ENCODE measurements around the gene SH2D3A. TPM values are rescaled to one million over a fixed set of nuclear protein-coding genes. Genes with fewer than 3 reads are reported as not detected.

The SH2D3A gene
- total RNA-seq, 1 experiment from 2014 or later = 30.3 TPM

DNA sequence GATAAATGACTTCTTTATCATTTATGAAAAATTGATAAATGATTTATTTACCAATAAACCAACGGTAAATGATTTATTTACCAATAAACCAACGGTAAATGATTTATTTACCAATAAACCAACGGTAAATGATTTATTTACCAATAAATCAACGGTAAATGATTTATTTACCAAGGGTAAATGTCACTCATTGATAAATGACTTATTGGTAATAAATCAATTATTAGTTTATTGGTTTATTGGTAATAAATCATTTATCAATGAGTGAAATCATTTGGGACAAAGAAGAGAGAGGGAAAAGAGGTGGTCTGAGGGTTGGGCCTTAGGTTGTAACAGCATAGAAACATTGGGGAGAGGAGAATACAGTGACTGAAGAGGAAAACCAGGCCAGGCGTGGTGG lies 26.7 kb upstream of the SH2D3A start:
- H3K4me3 Mint-ChIP-seq = no peak overlapping the region
- H3K36me3 Mint-ChIP-seq = peaks cover 36% of the 10 kb centered on the region
- ChIA-PET POLR2A (no interaction called here), CTCF (no interaction called here)
- H3K9me3 Mint-ChIP-seq = peaks cover 53% of the 10 kb centered on the region
- no peak overlapping the region for H3K27ac Mint-ChIP-seq
- H3K4me1 Mint-ChIP-seq = no peaks in the 10 kb centered on the region
- H3K27me3 Mint-ChIP-seq (ENCODE audit: low read depth) = peaks cover 18% of the 10 kb centered on the region
- ATAC-seq = no peak
- no peak for DNase-seq (ENCODE audit: low spot score)
- TF ChIP-seq, protein P1, sequence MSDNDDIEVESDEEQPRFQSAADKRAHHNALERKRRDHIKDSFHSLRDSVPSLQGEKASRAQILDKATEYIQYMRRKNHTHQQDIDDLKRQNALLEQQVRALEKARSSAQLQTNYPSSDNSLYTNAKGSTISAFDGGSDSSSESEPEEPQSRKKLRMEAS (CRISPR knock-in tag; IDR thresholded peaks at IDR 0.05) = no peak
- TF ChIP-seq, protein P2, sequence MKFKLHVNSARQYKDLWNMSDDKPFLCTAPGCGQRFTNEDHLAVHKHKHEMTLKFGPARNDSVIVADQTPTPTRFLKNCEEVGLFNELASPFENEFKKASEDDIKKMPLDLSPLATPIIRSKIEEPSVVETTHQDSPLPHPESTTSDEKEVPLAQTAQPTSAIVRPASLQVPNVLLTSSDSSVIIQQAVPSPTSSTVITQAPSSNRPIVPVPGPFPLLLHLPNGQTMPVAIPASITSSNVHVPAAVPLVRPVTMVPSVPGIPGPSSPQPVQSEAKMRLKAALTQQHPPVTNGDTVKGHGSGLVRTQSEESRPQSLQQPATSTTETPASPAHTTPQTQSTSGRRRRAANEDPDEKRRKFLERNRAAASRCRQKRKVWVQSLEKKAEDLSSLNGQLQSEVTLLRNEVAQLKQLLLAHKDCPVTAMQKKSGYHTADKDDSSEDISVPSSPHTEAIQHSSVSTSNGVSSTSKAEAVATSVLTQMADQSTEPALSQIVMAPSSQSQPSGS (CRISPR knock-in tag; IDR thresholded peaks at IDR 0.05; ENCODE audit: borderline replicate concordance, low read depth) = no peak
- TF ChIP-seq CBFB (CRISPR knock-in tag; IDR thresholded peaks at IDR 0.05; ENCODE audit: low read depth) = no peak
- no peak for TF ChIP-seq ZNF219 (CRISPR knock-in tag; IDR thresholded peaks at IDR 0.05; ENCODE audit: borderline replicate concordance)
- TF ChIP-seq GTF2I (CRISPR knock-in tag; conservative IDR thresholded peaks at IDR 0.05) = no peak
- no peak for TF ChIP-seq HMGA2 (CRISPR knock-in tag; IDR thresholded peaks at IDR 0.05)
- TF ChIP-seq, protein P3, sequence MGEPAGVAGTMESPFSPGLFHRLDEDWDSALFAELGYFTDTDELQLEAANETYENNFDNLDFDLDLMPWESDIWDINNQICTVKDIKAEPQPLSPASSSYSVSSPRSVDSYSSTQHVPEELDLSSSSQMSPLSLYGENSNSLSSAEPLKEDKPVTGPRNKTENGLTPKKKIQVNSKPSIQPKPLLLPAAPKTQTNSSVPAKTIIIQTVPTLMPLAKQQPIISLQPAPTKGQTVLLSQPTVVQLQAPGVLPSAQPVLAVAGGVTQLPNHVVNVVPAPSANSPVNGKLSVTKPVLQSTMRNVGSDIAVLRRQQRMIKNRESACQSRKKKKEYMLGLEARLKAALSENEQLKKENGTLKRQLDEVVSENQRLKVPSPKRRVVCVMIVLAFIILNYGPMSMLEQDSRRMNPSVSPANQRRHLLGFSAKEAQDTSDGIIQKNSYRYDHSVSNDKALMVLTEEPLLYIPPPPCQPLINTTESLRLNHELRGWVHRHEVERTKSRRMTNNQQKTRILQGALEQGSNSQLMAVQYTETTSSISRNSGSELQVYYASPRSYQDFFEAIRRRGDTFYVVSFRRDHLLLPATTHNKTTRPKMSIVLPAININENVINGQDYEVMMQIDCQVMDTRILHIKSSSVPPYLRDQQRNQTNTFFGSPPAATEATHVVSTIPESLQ (CRISPR knock-in tag; IDR thresholded peaks at IDR 0.05) = no peak
- no peak for TF ChIP-seq RELA (CRISPR knock-in tag; IDR thresholded peaks at IDR 0.05; ENCODE audit: borderline replicate concordance)
- TF ChIP-seq, protein P4, sequence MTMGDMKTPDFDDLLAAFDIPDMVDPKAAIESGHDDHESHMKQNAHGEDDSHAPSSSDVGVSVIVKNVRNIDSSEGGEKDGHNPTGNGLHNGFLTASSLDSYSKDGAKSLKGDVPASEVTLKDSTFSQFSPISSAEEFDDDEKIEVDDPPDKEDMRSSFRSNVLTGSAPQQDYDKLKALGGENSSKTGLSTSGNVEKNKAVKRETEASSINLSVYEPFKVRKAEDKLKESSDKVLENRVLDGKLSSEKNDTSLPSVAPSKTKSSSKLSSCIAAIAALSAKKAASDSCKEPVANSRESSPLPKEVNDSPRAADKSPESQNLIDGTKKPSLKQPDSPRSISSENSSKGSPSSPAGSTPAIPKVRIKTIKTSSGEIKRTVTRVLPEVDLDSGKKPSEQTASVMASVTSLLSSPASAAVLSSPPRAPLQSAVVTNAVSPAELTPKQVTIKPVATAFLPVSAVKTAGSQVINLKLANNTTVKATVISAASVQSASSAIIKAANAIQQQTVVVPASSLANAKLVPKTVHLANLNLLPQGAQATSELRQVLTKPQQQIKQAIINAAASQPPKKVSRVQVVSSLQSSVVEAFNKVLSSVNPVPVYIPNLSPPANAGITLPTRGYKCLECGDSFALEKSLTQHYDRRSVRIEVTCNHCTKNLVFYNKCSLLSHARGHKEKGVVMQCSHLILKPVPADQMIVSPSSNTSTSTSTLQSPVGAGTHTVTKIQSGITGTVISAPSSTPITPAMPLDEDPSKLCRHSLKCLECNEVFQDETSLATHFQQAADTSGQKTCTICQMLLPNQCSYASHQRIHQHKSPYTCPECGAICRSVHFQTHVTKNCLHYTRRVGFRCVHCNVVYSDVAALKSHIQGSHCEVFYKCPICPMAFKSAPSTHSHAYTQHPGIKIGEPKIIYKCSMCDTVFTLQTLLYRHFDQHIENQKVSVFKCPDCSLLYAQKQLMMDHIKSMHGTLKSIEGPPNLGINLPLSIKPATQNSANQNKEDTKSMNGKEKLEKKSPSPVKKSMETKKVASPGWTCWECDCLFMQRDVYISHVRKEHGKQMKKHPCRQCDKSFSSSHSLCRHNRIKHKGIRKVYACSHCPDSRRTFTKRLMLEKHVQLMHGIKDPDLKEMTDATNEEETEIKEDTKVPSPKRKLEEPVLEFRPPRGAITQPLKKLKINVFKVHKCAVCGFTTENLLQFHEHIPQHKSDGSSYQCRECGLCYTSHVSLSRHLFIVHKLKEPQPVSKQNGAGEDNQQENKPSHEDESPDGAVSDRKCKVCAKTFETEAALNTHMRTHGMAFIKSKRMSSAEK (CRISPR knock-in tag; IDR thresholded peaks at IDR 0.05; ENCODE audit: borderline replicate concordance) = no peak
- TF ChIP-seq, protein P5, sequence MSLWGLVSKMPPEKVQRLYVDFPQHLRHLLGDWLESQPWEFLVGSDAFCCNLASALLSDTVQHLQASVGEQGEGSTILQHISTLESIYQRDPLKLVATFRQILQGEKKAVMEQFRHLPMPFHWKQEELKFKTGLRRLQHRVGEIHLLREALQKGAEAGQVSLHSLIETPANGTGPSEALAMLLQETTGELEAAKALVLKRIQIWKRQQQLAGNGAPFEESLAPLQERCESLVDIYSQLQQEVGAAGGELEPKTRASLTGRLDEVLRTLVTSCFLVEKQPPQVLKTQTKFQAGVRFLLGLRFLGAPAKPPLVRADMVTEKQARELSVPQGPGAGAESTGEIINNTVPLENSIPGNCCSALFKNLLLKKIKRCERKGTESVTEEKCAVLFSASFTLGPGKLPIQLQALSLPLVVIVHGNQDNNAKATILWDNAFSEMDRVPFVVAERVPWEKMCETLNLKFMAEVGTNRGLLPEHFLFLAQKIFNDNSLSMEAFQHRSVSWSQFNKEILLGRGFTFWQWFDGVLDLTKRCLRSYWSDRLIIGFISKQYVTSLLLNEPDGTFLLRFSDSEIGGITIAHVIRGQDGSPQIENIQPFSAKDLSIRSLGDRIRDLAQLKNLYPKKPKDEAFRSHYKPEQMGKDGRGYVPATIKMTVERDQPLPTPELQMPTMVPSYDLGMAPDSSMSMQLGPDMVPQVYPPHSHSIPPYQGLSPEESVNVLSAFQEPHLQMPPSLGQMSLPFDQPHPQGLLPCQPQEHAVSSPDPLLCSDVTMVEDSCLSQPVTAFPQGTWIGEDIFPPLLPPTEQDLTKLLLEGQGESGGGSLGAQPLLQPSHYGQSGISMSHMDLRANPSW (CRISPR knock-in tag; conservative IDR thresholded peaks at IDR 0.05; ENCODE audit: low read depth) = no peak
- TF ChIP-seq, protein P6, sequence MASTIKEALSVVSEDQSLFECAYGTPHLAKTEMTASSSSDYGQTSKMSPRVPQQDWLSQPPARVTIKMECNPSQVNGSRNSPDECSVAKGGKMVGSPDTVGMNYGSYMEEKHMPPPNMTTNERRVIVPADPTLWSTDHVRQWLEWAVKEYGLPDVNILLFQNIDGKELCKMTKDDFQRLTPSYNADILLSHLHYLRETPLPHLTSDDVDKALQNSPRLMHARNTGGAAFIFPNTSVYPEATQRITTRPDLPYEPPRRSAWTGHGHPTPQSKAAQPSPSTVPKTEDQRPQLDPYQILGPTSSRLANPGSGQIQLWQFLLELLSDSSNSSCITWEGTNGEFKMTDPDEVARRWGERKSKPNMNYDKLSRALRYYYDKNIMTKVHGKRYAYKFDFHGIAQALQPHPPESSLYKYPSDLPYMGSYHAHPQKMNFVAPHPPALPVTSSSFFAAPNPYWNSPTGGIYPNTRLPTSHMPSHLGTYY (CRISPR knock-in tag; IDR thresholded peaks at IDR 0.05) = no peak
- TF ChIP-seq, protein P7, sequence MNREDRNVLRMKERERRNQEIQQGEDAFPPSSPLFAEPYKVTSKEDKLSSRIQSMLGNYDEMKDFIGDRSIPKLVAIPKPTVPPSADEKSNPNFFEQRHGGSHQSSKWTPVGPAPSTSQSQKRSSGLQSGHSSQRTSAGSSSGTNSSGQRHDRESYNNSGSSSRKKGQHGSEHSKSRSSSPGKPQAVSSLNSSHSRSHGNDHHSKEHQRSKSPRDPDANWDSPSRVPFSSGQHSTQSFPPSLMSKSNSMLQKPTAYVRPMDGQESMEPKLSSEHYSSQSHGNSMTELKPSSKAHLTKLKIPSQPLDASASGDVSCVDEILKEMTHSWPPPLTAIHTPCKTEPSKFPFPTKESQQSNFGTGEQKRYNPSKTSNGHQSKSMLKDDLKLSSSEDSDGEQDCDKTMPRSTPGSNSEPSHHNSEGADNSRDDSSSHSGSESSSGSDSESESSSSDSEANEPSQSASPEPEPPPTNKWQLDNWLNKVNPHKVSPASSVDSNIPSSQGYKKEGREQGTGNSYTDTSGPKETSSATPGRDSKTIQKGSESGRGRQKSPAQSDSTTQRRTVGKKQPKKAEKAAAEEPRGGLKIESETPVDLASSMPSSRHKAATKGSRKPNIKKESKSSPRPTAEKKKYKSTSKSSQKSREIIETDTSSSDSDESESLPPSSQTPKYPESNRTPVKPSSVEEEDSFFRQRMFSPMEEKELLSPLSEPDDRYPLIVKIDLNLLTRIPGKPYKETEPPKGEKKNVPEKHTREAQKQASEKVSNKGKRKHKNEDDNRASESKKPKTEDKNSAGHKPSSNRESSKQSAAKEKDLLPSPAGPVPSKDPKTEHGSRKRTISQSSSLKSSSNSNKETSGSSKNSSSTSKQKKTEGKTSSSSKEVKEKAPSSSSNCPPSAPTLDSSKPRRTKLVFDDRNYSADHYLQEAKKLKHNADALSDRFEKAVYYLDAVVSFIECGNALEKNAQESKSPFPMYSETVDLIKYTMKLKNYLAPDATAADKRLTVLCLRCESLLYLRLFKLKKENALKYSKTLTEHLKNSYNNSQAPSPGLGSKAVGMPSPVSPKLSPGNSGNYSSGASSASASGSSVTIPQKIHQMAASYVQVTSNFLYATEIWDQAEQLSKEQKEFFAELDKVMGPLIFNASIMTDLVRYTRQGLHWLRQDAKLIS (CRISPR knock-in tag; IDR thresholded peaks at IDR 0.05; ENCODE audit: borderline replicate concordance) = no peak
- TF ChIP-seq, protein P8, sequence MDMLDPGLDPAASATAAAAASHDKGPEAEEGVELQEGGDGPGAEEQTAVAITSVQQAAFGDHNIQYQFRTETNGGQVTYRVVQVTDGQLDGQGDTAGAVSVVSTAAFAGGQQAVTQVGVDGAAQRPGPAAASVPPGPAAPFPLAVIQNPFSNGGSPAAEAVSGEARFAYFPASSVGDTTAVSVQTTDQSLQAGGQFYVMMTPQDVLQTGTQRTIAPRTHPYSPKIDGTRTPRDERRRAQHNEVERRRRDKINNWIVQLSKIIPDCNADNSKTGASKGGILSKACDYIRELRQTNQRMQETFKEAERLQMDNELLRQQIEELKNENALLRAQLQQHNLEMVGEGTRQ (CRISPR knock-in tag; IDR thresholded peaks at IDR 0.05) = no peak
- TF ChIP-seq ZBTB21 (CRISPR knock-in tag; IDR thresholded peaks at IDR 0.05; ENCODE audit: borderline replicate concordance) = no peak
- no peak for TF ChIP-seq GABPB1 (CRISPR knock-in tag; IDR thresholded peaks at IDR 0.05)
- TF ChIP-seq TEAD4 (CRISPR knock-in tag; IDR thresholded peaks at IDR 0.05) = no peak
- no peak for TF ChIP-seq SMAD3 (CRISPR knock-in tag; IDR thresholded peaks at IDR 0.05; ENCODE audit: borderline replicate concordance)
- no peak for TF ChIP-seq RORB (CRISPR knock-in tag; IDR thresholded peaks at IDR 0.05)
